BJ (cell line): ENCODE results near the gene SAMD14. TPM values are rescaled to one million over a fixed set of nuclear protein-coding genes. Genes with fewer than 3 reads are reported as not detected.

Experiments
- CTCF ChIA-PET: fragments of 350-600 bp; formaldehyde crosslinking; extraction: SDS; loops from one replicate; lab custom pipeline; 2021; ENCODE audit warnings: antibody characterized with exemption, inconsistent platforms; lab: Yijun Ruan, JAX
- POLR2A ChIA-PET: fragments of 300-600 bp; sonication (Branson Sonifier 250); formaldehyde crosslinking; extraction: SDS; loops from one replicate; lab custom pipeline; 2021; ENCODE audit warnings: antibody characterized with exemption; lab: Charles Lee
- DNase-seq: peaks from one replicate; pipeline ENCODE4 v3.0.0-alpha.2; 2011; ENCODE audit warnings: low read depth
- H3K27me3 ChIP-seq: 2 replicates; pipeline ENCODE4 v1.6.0; 2011; ENCODE audit warnings: low read length; ENCODE audit not compliant: control insufficient read depth, insufficient read depth
- H3K36me3 ChIP-seq: 2 replicates; pipeline ENCODE4 v1.5.1; 2011; ENCODE audit warnings: low read length; ENCODE audit not compliant: control insufficient read depth, insufficient read depth
- H3K4me3 ChIP-seq: 2 replicates; pipeline ENCODE4 v1.5.1; 2011; ENCODE audit warnings: low read depth, mild to moderate bottlenecking, control low read depth, low read length
- CTCF ChIP-seq: IDR thresholded peaks from 2 replicates; pipeline ENCODE4 v1.5.1; 2011; ENCODE audit warnings: low read depth, mild to moderate bottlenecking, control low read depth, inconsistent platforms, low read length, moderate library complexity; ENCODE audit not compliant: insufficient read depth
- polyA plus RNA-seq: library from polyadenylated mRNA; depleted of rRNA; stranded (reverse); fragments of >200 nt; gene quantifications from 2 replicates; pipeline ENCODE4 v1.2.3, GENCODE V29; 2011

SAMD14 gene
- polyA plus RNA-seq, 1 experiment: 5.3 TPM

GRCh38 chr17:50099003-50099402 is 31.0 kb downstream of the SAMD14 start:
- Histone ChIP-seq H3K27me3 (no peaks in the 10 kb centered on the region), H3K4me3 (no peak overlapping the region), H3K36me3 (peaks cover 10% of the 10 kb centered on the region)
- ChIA-PET CTCF (interaction anchor here (0.8 to 3.3 kb wide), 5 partner anchors 10 to 199 kb away, joined by 4 to 15 read pairs (median 5); no protein-coding TSS in a partner anchor), POLR2A (no interaction called here)
- TF ChIP-seq CTCF: no peak
- DNase-seq: no peak

GRCh38 chr17:50098583-50098982 is 31.4 kb downstream of the SAMD14 start:
- POLR2A ChIA-PET: no interaction called here

GRCh38 chr17:50097926-50098325 is 32.0 kb downstream of the SAMD14 start:
- no peak for TF ChIP-seq CTCF
- CTCF ChIA-PET: interaction anchor here (0.7 to 3.3 kb wide), 8 partner anchors 10 to 196 kb away, joined by 3 to 15 read pairs (median 4); no protein-coding TSS in a partner anchor
- Histone ChIP-seq H3K4me3 (no peak overlapping the region), H3K36me3 (peaks cover 8% of the 10 kb centered on the region; the same call in 1 of the 2 replicates), H3K27me3 (no peaks in the 10 kb centered on the region)
- POLR2A ChIA-PET: no interaction called here
- DNase-seq: no peak

More at GRCh38 chr17:50098583-50098982, 31.4 kb downstream of the SAMD14 start:
- no peak for TF ChIP-seq CTCF
- CTCF ChIA-PET: interaction anchor here (0.7 to 3.3 kb wide), 6 partner anchors 11 to 71 kb away, joined by 3 to 15 read pairs (median 4); no protein-coding TSS in a partner anchor
- DNase-seq: no peak
- Histone ChIP-seq H3K27me3 (no peaks in the 10 kb centered on the region), H3K36me3 (peaks cover 10% of the 10 kb centered on the region; the same call in 1 of the 2 replicates), H3K4me3 (no peak overlapping the region)

- no peak for TF ChIP-seq CTCF
- H3K36me3 ChIP-seq: peaks cover 8% of the 10 kb centered on the region; the same call in 1 of the 2 replicates
- no peaks in the 10 kb centered on the region for H3K27me3 ChIP-seq
- ChIA-PET CTCF (interaction anchor here (0.7 to 2.0 kb wide), 5 partner anchors 20 to 197 kb away, joined by 3 to 6 read pairs (median 4); no protein-coding TSS in a partner anchor), POLR2A (no interaction called here)
- H3K4me3 ChIP-seq: no peak overlapping the region
- no peak for DNase-seq
Measured at GRCh38 chr17:50097455-50097854, 32.5 kb downstream of the SAMD14 start.

GRCh38 chr17:50096758-50097157 is 33.2 kb downstream of the SAMD14 start:
- no peak overlapping the region for H3K4me3 ChIP-seq
- peaks cover 8% of the 10 kb centered on the region; the same call in 1 of the 2 replicates for H3K36me3 ChIP-seq
- POLR2A ChIA-PET: no interaction called here
- CTCF ChIA-PET: interaction anchor here (1.1 to 7.2 kb wide), 7 partner anchors 10 to 200 kb away, joined by 3 to 116 read pairs (median 4); no protein-coding TSS in a partner anchor
- H3K27me3 ChIP-seq: no peaks in the 10 kb centered on the region
- no peak for TF ChIP-seq CTCF
- DNase-seq: no peak
